22Rv1 (cell line): ENCODE measurements around the gene SLC3A2.
A peak's percentile ranks its signal among the peaks of the same experiment; 100 is the strongest.

ENCODE experiments used
- H3K27ac ChIP-seq: fragments of 450-650 bp; 2 replicates; pipeline ENCODE4 v1.5.1; 2017
- ZFX ChIP-seq: fragments of 450-650 bp; IDR thresholded peaks from 2 replicates; pipeline ENCODE4 v1.6.1; 2017; ENCODE audit warnings: antibody characterized with exemption, borderline replicate concordance
- TF ChIP-seq, protein P1 (sequence below): fragments of 450-650 bp; IDR thresholded peaks from 2 replicates; pipeline ENCODE4 v1.5.1; 2017; ENCODE audit warnings: mild to moderate bottlenecking

SLC3A2 gene

DNA sequence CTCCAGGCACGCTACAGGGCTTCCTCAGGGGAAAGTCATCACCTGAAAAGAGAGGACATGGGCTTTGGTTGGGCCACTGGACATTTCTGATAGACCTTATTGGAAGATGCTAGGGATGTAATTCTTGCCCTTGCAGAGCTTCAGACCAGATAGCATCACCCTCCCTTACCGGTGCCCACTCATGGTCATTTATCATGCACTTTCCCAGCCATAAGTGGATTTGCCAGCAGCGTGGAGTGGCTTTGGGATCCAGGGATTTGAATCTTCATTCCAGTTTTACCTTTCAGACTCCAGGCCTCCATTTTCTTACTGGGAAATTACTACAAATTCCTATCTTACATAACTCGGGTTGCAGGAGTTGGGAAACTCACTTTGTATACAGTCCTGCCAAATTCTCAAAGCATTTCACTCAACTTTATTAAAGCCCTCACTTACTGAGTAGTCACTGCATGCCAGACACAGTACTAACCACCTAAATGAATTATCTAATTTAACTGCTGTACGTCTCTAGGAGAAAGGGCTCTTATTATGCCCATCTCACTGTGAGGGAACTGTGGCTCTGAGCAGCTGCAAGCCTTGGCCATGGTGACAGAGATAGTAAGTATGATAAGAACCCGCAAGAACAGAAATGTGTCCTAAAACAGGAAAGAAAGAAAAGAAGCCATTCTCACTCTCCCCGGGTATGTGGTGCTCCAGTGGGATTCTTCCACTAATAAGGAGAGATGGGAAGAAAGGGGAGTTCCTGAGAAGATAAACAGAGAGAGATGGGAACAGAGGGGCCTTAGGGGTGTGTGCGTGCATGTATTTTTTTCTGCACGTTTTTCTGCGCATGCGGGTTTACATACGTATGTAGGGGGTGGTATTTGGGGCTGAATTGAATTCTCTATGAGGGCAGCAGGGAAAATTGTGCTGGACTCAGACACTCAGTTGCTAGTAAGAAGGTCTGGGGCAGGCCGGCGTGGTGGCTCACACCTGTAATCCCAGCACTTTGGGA is 30.7 kb downstream of the SLC3A2 start:
- peak overlapping the region; percentile 88; the same call in 1 of the 2 replicates for H3K27ac ChIP-seq
- TF ChIP-seq ZFX: no peak
- TF ChIP-seq, protein P1, sequence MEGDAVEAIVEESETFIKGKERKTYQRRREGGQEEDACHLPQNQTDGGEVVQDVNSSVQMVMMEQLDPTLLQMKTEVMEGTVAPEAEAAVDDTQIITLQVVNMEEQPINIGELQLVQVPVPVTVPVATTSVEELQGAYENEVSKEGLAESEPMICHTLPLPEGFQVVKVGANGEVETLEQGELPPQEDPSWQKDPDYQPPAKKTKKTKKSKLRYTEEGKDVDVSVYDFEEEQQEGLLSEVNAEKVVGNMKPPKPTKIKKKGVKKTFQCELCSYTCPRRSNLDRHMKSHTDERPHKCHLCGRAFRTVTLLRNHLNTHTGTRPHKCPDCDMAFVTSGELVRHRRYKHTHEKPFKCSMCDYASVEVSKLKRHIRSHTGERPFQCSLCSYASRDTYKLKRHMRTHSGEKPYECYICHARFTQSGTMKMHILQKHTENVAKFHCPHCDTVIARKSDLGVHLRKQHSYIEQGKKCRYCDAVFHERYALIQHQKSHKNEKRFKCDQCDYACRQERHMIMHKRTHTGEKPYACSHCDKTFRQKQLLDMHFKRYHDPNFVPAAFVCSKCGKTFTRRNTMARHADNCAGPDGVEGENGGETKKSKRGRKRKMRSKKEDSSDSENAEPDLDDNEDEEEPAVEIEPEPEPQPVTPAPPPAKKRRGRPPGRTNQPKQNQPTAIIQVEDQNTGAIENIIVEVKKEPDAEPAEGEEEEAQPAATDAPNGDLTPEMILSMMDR: no peak

DNA sequence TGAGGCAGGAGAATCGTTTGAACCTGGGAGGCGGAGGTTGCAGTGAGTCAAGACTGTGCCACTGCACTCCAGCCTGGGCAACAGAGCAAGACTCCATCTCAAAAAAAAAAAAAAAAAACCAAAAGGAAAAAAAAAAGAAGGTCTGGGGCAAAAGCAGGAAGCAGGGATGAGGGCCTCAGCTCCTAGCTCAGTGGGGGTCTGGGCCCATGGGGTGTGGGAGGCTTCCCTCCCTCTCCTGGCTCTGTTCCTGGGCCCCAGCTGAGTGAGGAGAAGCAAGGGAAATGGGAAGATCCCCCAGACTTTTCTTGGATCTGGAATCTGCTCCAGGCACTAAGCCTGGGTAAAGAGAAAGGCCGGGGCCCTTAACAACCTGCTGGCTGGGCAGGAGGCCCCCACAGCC is 31.6 kb downstream of the SLC3A2 start:
- no peak overlapping the region for H3K27ac ChIP-seq
- TF ChIP-seq, protein P1: no peak
- TF ChIP-seq ZFX: no peak

DNA sequence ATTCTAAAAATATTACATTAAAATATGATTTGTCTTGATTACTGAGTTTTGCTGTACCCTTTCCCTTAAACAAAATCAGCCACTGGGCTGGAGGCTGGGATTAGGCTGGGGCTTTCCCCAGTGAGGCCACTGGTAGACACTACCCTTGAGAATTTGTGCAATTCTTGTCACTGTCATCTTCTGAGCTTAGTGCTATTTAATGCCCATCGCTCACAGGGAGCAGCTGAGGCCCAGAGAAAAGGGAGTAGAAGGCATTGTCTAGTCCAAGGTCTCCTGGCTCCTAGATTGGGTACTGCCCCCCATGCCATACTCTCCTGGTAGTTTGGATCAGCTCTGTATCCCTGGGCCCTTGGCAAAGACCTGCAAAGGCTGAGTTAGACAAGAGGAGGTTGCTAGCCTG is 33.7 kb downstream of the SLC3A2 start:
- TF ChIP-seq ZFX: no peak
- TF ChIP-seq, protein P1: no peak
- no peak overlapping the region for H3K27ac ChIP-seq

DNA sequence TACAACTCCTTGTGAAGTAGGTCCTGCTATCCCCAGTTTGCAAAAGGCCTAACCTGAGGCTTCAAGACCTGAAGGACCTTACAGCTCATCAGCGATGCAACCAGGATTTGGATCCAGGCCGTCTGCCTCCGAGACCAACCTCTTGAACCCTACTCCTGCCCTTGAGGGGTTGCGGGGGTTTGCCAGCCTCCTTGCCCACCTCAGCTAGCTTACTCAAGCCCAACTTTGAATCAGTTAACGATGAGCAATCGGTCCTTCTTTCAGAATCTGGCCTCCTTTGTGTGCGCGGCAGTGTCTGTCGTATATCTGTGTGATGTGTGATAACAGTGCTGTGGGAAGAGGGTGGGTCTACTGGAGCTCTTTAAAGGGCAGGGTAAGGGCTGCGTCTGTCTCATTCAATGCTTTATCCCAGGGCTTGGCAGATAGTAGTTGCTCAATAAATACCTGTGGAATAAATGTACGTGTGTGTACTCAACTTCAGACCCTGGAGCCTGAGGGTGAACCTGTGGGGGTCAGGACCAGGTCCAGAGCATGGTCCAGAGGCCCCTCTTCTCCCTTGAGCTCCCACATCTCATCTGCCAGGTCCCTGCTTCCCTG is 37.3 kb downstream of the SLC3A2 start:
- TF ChIP-seq, protein P1: no peak
- no peak for TF ChIP-seq ZFX
- H3K27ac ChIP-seq: no peak overlapping the region

DNA sequence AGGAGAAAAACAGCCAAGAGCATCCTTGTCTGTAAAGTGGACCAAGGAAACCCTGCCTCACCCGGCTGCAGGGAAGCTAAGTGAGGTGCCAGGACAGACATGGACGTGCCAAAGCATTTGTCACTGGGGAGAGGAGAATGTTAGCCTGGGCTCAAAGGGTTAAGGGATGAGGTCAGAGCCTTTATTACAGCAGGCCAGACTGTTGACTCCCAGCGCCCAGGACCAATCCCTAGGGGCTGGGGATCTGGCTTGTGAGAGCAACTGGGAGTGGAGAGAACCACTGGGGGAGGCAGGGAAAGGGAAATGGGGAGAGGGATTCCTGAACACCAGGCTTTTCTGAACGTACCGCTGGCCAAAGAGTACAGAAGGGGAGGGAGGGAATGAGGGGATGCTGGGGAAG is 37.8 kb downstream of the SLC3A2 start:
- TF ChIP-seq, protein P1: no peak
- no peak for TF ChIP-seq ZFX

DNA sequence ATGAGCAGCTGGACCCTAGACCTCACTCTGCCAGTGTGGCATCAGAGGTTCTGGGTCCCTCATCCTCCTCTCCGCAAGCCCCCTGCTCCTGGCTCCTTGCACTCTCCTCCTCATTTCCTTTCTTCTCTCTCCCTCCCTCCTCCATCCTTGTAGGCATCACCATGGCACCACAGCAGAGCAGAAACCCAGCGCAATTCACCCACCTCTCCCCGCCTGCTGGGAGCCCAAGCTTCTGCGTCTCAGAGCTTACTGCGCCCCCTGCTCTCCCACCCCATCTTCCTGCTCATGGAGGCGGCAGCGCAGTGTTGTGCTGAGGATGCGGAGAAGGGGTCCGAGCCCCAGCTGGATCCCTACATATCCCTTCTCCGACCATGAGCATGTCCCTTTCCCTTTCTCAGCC is 38.8 kb downstream of the SLC3A2 start:
- no peak overlapping the region for H3K27ac ChIP-seq
- no peak for TF ChIP-seq ZFX
- TF ChIP-seq, protein P1: no peak

More for the DNA sequence above, 37.8 kb downstream of the SLC3A2 start:
- no peak overlapping the region for H3K27ac ChIP-seq
